HEK293T (cell line): ENCODE data around the gene EXOC6B.

Experiments
- CTCF ChIA-PET: fragments of 350-600 bp; formaldehyde crosslinking; extraction: SDS; loops from one replicate; lab custom pipeline; 2021; ENCODE audit warnings: antibody characterized with exemption, inconsistent platforms; lab: Yijun Ruan, JAX
- POLR2A ChIA-PET: fragments of 350-600 bp; formaldehyde crosslinking; extraction: SDS; loops from one replicate; lab custom pipeline; 2020; ENCODE audit warnings: antibody characterized with exemption, inconsistent platforms; lab: Yijun Ruan, JAX
- DNase-seq: peaks from one replicate; pipeline ENCODE4 v3.0.0; 2012; ENCODE audit warnings: mixed read lengths; ENCODE audit errors: extremely low spot score
- ARNT ChIP-seq: fragments of 450-650 bp; IDR thresholded peaks from 2 replicates; pipeline ENCODE4 v1.6.1; 2017; ENCODE audit warnings: mild to moderate bottlenecking
- BHLHE40 ChIP-seq: fragments of 450-650 bp; IDR thresholded peaks from 2 replicates; pipeline ENCODE4 v1.6.1; 2016; ENCODE audit warnings: mild to moderate bottlenecking, moderate library complexity, borderline replicate concordance
- CTBP1 ChIP-seq: fragments of 450-650 bp; IDR thresholded peaks from 2 replicates; pipeline ENCODE4 v1.6.1; 2016; ENCODE audit warnings: borderline replicate concordance
- ELF4 ChIP-seq: fragments of 450-650 bp; IDR thresholded peaks from 2 replicates; pipeline ENCODE4 v1.6.1; 2017; ENCODE audit warnings: antibody characterized with exemption
- FOXA1 ChIP-seq: fragments of 450-650 bp; IDR thresholded peaks from 2 replicates; pipeline ENCODE4 v1.6.1; 2016; ENCODE audit warnings: mild to moderate bottlenecking
- FOXK2 ChIP-seq: fragments of 450-650 bp; IDR thresholded peaks from 2 replicates; pipeline ENCODE4 v1.6.1; 2016; ENCODE audit warnings: mild to moderate bottlenecking
- FOXM1 ChIP-seq: fragments of 450-650 bp; IDR thresholded peaks from 2 replicates; pipeline ENCODE4 v1.6.1; 2017; ENCODE audit warnings: mild to moderate bottlenecking, borderline replicate concordance
- HDGF ChIP-seq: fragments of 450-650 bp; IDR thresholded peaks from 2 replicates; pipeline ENCODE4 v1.6.1; 2017; ENCODE audit warnings: antibody characterized with exemption, borderline replicate concordance
- L3MBTL2 ChIP-seq: fragments of 450-650 bp; conservative IDR thresholded peaks from 2 replicates; pipeline ENCODE4 v1.6.1; 2016; ENCODE audit warnings: mild to moderate bottlenecking
- LEF1 ChIP-seq: fragments of 450-650 bp; IDR thresholded peaks from 2 replicates; pipeline ENCODE4 v1.6.1; 2017; ENCODE audit warnings: mild to moderate bottlenecking, borderline replicate concordance
- NFRKB ChIP-seq: fragments of 450-650 bp; IDR thresholded peaks from 2 replicates; pipeline ENCODE4 v1.6.1; 2016; ENCODE audit warnings: mild to moderate bottlenecking, moderate library complexity
- SP1 ChIP-seq: fragments of 450-650 bp; IDR thresholded peaks from 2 replicates; pipeline ENCODE4 v1.6.1; 2017
- SUZ12 ChIP-seq: fragments of 450-650 bp; IDR thresholded peaks from 2 replicates; pipeline ENCODE4 v1.6.1; 2016; ENCODE audit warnings: mild to moderate bottlenecking
- TARDBP ChIP-seq: fragments of 450-650 bp; IDR thresholded peaks from 2 replicates; pipeline ENCODE4 v1.6.1; 2016
- ZNF384 ChIP-seq: fragments of 450-650 bp; IDR thresholded peaks from 2 replicates; pipeline ENCODE4 v1.6.1; 2016
- TF ChIP-seq, protein P1 (sequence below): fragments of 450-650 bp; IDR thresholded peaks from 2 replicates; pipeline ENCODE4 v1.6.1; 2016

The EXOC6B gene

DNA sequence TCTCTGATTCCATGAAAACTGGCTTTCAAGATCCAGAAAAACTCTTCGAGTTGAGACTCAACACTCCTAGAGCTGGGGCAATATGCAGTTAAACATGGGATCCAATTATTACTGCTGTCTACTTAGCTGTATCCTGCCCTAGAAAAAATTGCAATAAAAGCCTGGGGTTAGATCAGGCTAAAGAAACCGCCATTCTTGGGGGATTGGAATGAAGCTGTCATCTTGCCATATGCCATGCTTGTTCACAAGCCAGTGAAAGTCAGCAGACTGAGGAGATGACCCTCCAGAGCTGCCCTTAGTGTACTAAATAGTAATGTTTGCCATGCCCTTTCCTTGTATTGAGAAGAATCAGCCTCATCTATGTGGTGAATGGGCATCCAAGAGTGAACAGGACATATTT lies 647.3 kb downstream of the EXOC6B start:
- POLR2A ChIA-PET: no interaction called here
- TF ChIP-seq ARNT: no peak
- TF ChIP-seq ZNF384: no peak
- TF ChIP-seq FOXK2: no peak
- no peak for TF ChIP-seq CTBP1
- no peak for TF ChIP-seq LEF1
- TF ChIP-seq NFRKB: no peak
- TF ChIP-seq FOXA1: no peak
- TF ChIP-seq FOXM1: no peak
- no peak for TF ChIP-seq TARDBP
- TF ChIP-seq ELF4: no peak
- TF ChIP-seq HDGF: no peak
- TF ChIP-seq SUZ12: no peak
- TF ChIP-seq SP1: no peak
- no peak for TF ChIP-seq BHLHE40
- TF ChIP-seq, protein P1, sequence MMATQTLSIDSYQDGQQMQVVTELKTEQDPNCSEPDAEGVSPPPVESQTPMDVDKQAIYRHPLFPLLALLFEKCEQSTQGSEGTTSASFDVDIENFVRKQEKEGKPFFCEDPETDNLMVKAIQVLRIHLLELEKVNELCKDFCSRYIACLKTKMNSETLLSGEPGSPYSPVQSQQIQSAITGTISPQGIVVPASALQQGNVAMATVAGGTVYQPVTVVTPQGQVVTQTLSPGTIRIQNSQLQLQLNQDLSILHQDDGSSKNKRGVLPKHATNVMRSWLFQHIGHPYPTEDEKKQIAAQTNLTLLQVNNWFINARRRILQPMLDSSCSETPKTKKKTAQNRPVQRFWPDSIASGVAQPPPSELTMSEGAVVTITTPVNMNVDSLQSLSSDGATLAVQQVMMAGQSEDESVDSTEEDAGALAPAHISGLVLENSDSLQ: no peak
- TF ChIP-seq L3MBTL2: no peak
- CTCF ChIA-PET: no interaction called here
- DNase-seq: no peak

- CTCF ChIA-PET: no interaction called here
- POLR2A ChIA-PET: no interaction called here
- no peak for DNase-seq
- no peak for TF ChIP-seq FOXM1
- TF ChIP-seq ZNF384: no peak
- no peak for TF ChIP-seq SUZ12
- TF ChIP-seq CTBP1: no peak
- TF ChIP-seq LEF1: no peak
- no peak for TF ChIP-seq NFRKB
- no peak for TF ChIP-seq ELF4
- TF ChIP-seq, protein P1: no peak
- TF ChIP-seq FOXA1: no peak
- no peak for TF ChIP-seq TARDBP
Measured at GRCh38 chr2:72176281-72176680, 649.6 kb downstream of the EXOC6B start.

- POLR2A ChIA-PET: no interaction called here
- TF ChIP-seq ZNF384: no peak
- no peak for TF ChIP-seq TARDBP
- no peak for TF ChIP-seq LEF1
- no peak for TF ChIP-seq FOXA1
- TF ChIP-seq SP1: no peak
- TF ChIP-seq SUZ12: no peak
- no peak for TF ChIP-seq NFRKB
- no peak for TF ChIP-seq ELF4
- no peak for TF ChIP-seq L3MBTL2
- no peak for TF ChIP-seq FOXM1
- no peak for TF ChIP-seq FOXK2
- DNase-seq: no peak
- CTCF ChIA-PET: no interaction called here
Measured at GRCh38 chr2:72175636-72176035, 650.2 kb downstream of the EXOC6B start.

DNA sequence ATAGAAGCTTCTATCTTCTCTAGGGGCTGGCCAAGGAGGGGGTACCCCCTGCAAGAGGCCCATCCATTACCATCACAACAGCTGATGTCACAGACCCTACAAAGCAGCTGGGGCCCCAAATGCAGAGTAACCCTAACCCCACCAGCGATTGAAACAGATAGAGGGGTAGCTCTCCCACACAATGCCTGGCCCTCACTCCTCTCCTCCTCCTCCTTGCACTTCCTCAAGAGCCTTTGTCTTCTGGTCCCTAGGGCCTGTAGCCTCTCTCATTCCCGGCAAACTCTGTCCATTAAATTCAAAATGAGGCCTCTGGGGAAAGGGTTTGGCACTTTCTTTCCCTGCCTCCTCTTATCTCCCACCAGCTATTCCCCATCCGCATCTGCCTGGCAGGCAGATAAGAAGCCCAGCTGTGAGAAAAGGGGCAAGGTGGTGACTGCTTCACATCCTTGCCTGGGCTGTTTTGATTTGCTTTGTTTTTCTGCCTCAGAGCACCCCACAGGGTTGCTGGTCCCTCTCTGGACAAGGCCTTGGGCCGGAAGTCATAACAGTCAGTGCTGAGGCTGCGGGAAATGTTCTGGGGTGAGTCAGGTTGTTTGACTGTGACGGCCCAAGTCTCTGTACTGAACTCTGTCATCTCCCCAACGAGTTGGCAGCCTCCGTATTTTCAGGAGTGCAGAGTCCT lies 652.1 kb downstream of the EXOC6B start:
- ChIA-PET CTCF (interaction anchor here (0.7 to 1.3 kb wide), 2 partner anchors 23 to 573 kb away, joined by 3 read pairs; no protein-coding TSS in a partner anchor), POLR2A (no interaction called here)
- TF ChIP-seq ELF4 (no peak), NFRKB (no peak), FOXM1 (no peak), TARDBP (no peak)
- DNase-seq: no peak

DNA sequence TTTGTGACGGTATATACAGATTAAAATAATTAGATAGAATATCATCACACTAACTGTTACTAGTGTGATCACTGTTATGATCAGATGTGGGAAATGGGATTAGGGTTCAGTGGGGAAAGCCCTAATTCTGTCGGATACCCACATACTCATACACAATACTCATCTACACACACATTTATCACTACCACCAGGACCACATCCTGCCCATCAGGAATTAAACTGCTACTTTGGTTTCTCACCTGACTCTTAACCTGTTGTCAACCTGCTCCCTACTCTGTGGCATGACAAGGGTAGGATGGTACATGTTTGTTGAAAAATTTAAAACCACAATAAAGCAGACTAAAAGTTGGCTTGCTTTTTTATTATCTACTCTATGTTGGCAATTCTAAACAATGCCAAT lies 653.4 kb downstream of the EXOC6B start:
- ChIA-PET POLR2A (no interaction called here), CTCF (no interaction called here)
- TF ChIP-seq, protein P1: no peak
- TF ChIP-seq NFRKB (no peak), SUZ12 (no peak), SP1 (no peak), CTBP1 (no peak), L3MBTL2 (no peak), FOXK2 (no peak), FOXM1 (no peak), ZNF384 (no peak), ARNT (no peak), LEF1 (no peak), FOXA1 (no peak)
- no peak for DNase-seq

DNA sequence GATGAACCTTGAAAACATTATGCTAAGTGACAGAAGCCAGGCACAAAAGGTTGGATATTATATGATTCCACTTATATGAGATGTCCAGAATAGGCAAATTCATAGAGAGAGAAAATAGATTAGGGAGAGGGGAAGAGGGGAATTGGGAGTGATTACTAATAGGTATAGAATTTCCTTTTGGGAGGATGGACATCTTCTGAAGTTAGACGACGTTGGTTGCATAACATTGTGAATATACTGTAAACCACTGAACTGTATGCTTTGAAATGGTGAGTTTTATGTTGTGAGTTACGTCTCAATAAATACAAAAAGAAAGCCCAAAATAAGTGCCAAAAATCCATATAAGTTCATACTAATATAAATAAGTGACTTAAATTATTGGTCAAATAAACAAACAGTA lies 659.6 kb downstream of the EXOC6B start:
- DNase-seq: no peak
- ChIA-PET POLR2A (no interaction called here), CTCF (no interaction called here)
- TF ChIP-seq LEF1: no peak
- no peak for TF ChIP-seq HDGF
- TF ChIP-seq FOXA1: no peak
- TF ChIP-seq CTBP1: no peak
- TF ChIP-seq ELF4: no peak
- TF ChIP-seq L3MBTL2: no peak
- no peak for TF ChIP-seq BHLHE40
- TF ChIP-seq FOXM1: no peak
- TF ChIP-seq SP1: no peak
- TF ChIP-seq SUZ12: no peak
- TF ChIP-seq NFRKB: no peak
- no peak for TF ChIP-seq TARDBP
- no peak for TF ChIP-seq ARNT
- TF ChIP-seq ZNF384: no peak
- no peak for TF ChIP-seq FOXK2
- TF ChIP-seq, protein P1: no peak
